ENCODE results near the gene PSME1. TPM values are rescaled to one million over a fixed set of nuclear protein-coding genes. Genes with fewer than 3 reads are reported as not detected.
A peak's percentile ranks its signal among the peaks of the same experiment; 100 is the strongest.

PSME1 gene
- total and polyA plus RNA-seq, 2 donors (not counting 3 experiments of a cell fraction or from before 2014, with no cell fraction given) = 98.1 to 135 TPM

DNA sequence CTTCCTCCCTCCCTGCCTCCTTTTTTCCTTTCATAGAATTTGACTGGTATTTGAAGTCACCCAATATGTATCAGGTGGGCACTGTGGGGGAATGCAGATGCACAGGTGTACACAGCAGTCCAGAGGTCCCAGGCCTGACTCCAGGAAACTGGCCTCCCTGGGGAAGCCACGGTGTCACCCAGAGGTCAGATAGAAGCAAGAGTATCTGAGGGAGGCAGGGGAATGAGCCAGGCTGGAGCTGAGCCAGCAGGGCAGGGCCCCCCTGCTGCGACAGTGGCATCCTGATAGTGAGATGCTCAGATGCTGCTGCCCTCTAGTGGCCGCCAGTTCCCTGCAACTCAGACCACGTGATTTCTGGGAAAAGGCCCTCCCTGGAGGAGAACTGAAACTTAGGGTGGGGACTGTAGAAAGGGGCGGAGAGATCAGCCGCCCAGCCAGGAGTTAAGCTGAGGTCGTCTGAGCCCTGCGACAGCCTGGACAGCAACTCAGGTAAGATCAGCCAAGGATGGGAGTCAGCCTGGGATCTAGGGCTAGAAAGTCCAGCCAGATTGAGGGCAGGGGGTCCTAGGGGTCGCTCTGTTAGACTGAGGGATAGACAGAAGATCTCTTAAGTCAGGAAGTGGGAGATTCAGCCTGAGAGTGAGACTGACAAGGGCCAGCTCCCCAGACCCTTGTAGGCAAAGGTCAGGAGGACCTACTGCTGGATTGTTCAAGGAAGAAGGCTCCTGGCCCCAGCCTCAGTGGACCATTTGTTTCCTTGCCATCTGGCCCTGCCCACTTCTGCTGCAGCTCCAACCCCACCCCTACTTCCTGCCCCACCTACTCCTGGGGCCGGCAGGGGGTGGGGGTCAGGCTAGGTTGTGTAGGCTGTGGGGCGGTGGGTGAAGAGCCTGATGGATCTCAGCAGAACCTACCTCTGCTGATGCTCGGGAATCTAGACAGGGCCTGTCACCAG lies 25.1 kb downstream of the PSME1 start, which contains the start of gene IRF9:
Gene IRF9, plus strand, starts transcription at position 416 of the 955 bp plus-strand sequence. CDS start 880 bp downstream, outside the sequence.
- Histone ChIP-seq H3K36me3 (ENCODE audit: control insufficient read depth in 2 of 2, extremely low read depth in 1 of 2, insufficient read depth in 2 of 2, low read length in 2 of 2) (peaks cover 26 to 57% of the 10 kb centered on the region in 2 experiments), H3K27me3 (ENCODE audit: control insufficient read depth in 2 of 2, insufficient read depth in 2 of 2, low read length in 2 of 2) (no peaks in the 10 kb centered on the region), H2AFZ (ENCODE audit: low read depth, low read length) (peak within 1 kb of the TSS; percentile 65), H3K4me2 (ENCODE audit: insufficient read depth, low read length) (peak within 1 kb of the TSS; percentile 91), H3K4me3 (replicated peaks in 1 of 3; ENCODE audit: insufficient read depth in 1 of 3, low read depth in 1 of 3, low read length in 3 of 3) (peak within 1 kb of the TSS; percentile 37 to 79 (median 67)), H3K4me1 (ENCODE audit: control insufficient read depth, extremely low read depth, insufficient read depth, low read length) (peaks cover 16% of the 10 kb centered on the region), H3K9me3 (replicated peaks; ENCODE audit: control insufficient read depth, insufficient read depth, low read length) (no peaks in the 10 kb centered on the region), H3K79me2 (ENCODE audit: control insufficient read depth, insufficient read depth, low read length) (peaks cover 9% of the 10 kb centered on the region), H4K20me1 (replicated peaks; ENCODE audit: control insufficient read depth, extremely low read depth, insufficient read depth, low read length) (no peaks in the 10 kb centered on the region), H3K27ac (ENCODE audit: insufficient read depth, low read depth, low read length) (peak within 1 kb of the TSS; percentile 78), H3K9me1 (replicated peaks; ENCODE audit: control insufficient read depth, extremely low read depth, insufficient read depth, low read length) (no peaks in the 10 kb centered on the region), H3K9ac (replicated peaks; ENCODE audit: extremely low read depth, insufficient read depth, low read length) (peak within 1 kb of the TSS; percentile 78)
- DNase-seq (ENCODE audit: low read depth, low spot score) (peak; percentile 97), FAIRE-seq (peak; percentile 95)
- dilution Hi-C loops (cut with MboI; ENCODE audit: extremely low pct_ligation_motif_present, low sequenced_read_pairs) (no loop called here), intact Hi-C loops (cut with micrococcal nuclease) (loop anchor here (1.0 to 2.0 kb wide), 10 partner anchors 14 to 146 kb away; partner anchors contain the start of genes CHMP4A, DCAF11, EMC9 and IPO4)
- TF ChIP-seq POLR2AphosphoS5 (IDR thresholded peaks at IDR 0.05; ENCODE audit: insufficient read depth, low read depth, low read length) = peak; percentile 68
- peak; percentile 58 for TF ChIP-seq MYC (IDR thresholded peaks at IDR 0.05; ENCODE audit: low read depth, low read length)
- no peak for TF ChIP-seq GATA2 (IDR thresholded peaks at IDR 0.05; ENCODE audit: insufficient read depth, insufficient read length, low read depth, low read length)
- no peak for TF ChIP-seq FOS (IDR thresholded peaks at IDR 0.05; ENCODE audit: borderline replicate concordance, insufficient read depth, low read length)
- peak; percentile 88 for TF ChIP-seq POLR2A (IDR thresholded peaks at IDR 0.05; ENCODE audit: low read depth, low read length)
- TF ChIP-seq, protein P1, sequence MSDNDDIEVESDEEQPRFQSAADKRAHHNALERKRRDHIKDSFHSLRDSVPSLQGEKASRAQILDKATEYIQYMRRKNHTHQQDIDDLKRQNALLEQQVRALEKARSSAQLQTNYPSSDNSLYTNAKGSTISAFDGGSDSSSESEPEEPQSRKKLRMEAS (IDR thresholded peaks at IDR 0.05; ENCODE audit: insufficient read depth, insufficient read length) = peak; percentile 93
- no peak for TF ChIP-seq JUN (IDR thresholded peaks at IDR 0.05; ENCODE audit: borderline replicate concordance, insufficient read depth, insufficient read length, low read depth)
- peak; percentile 95 to 97 for TF ChIP-seq CTCF (IDR thresholded peaks at IDR 0.05; ENCODE audit: extremely low read depth in 1 of 2, insufficient read depth in 1 of 2, low read depth in 1 of 2, low read length in 2 of 2)
- TF ChIP-seq EZH2 (IDR thresholded peaks at IDR 0.05; ENCODE audit: borderline replicate concordance, low read depth, low read length, severe bottlenecking) = no peak
- POLR2A ChIA-PET = interaction anchor here (1.0 to 1.6 kb wide), 3 partner anchors 15 to 24 kb away, joined by 3 to 6 read pairs (median 3); partner anchors contain the start of gene EMC9
- BruUV-seq (replicated peaks) = TSS peak; percentile 41
- CTCF ChIA-PET = interaction anchor here (0.5 to 3.4 kb wide), 36 partner anchors 10 to 187 kb away, joined by 3 to 63 read pairs (median 5); partner anchors contain the start of genes CARMIL3, CHMP4A, CIDEB and DCAF11

All from endothelial cell of umbilical vein (primary cell).